Epidermal melanocyte (primary cell): ENCODE results near the gene CTDSP1.

Source experiments
- DNase-seq: peaks from one replicate; pipeline ENCODE4 v3.0.0; 2011; ENCODE audit warnings: low spot score; ENCODE audit not compliant: insufficient read length

CTDSP1 gene

GRCh38 chr2:218398437-218399390, 954 bp upstream of the CTDSP1 start:
- DNase-seq, result peak; percentile 50

- no peak for DNase-seq
Measured at GRCh38 chr2:218400167-218400929, 680 bp downstream of the CTDSP1 start.

GRCh38 chr2:218400930-218401881, 1.5 kb downstream of the CTDSP1 start:
- no peak for DNase-seq

- DNase-seq, result no peak
Measured at GRCh38 chr2:218401890-218402289, 2.2 kb downstream of the CTDSP1 start.

- no peak for DNase-seq
Measured at GRCh38 chr2:218402491-218402901, 2.8 kb downstream of the CTDSP1 start.

GRCh38 chr2:218402911-218403411, 3.3 kb downstream of the CTDSP1 start:
- DNase-seq, result no peak

GRCh38 chr2:218403810-218404209, 4.1 kb downstream of the CTDSP1 start:
- no peak for DNase-seq

GRCh38 chr2:218404351-218405085, 4.8 kb downstream of the CTDSP1 start:
- no peak for DNase-seq

- no peak for DNase-seq
Measured at GRCh38 chr2:218405086-218405745, 5.5 kb downstream of the CTDSP1 start.

GRCh38 chr2:218405746-218406208, 6.1 kb downstream of the CTDSP1 start:
- no peak for DNase-seq

- peak; percentile 95 for DNase-seq
Measured at GRCh38 chr2:218406209-218406948, 6.7 kb downstream of the CTDSP1 start.

- peak; percentile 30 for DNase-seq
Measured at GRCh38 chr2:218406949-218407618, 7.4 kb downstream of the CTDSP1 start.

GRCh38 chr2:218407717-218408116, 8.0 kb downstream of the CTDSP1 start:
- DNase-seq, result peak; percentile 9

- no peak for DNase-seq
Measured at GRCh38 chr2:218418321-218418716, 18.7 kb downstream of the CTDSP1 start.

- DNase-seq, result no peak
Measured at GRCh38 chr2:218418717-218419458, 19.2 kb downstream of the CTDSP1 start, which contains the start of gene VIL1. TSS of gene VIL1 (plus strand) at chr2:218419123. CDS start at chr2:218423779, 4,656 bp downstream.

GRCh38 chr2:218419630-218420216, 20.1 kb downstream of the CTDSP1 start:
- no peak for DNase-seq

- no peak for DNase-seq
Measured at GRCh38 chr2:218421027-218421426, 21.4 kb downstream of the CTDSP1 start.
